Measurements from ENCODE around the gene SNRNP40.
"Not testable (repeated sequence)": the region's sequence is repeated elsewhere in the genome, so short reads cannot be mapped to it uniquely, and the experiment has no call there.

SNRNP40 gene

GRCh38 chr1:31273619-31274018 is 23.0 kb downstream of the SNRNP40 start:
- no peak for DNase-seq

DNA sequence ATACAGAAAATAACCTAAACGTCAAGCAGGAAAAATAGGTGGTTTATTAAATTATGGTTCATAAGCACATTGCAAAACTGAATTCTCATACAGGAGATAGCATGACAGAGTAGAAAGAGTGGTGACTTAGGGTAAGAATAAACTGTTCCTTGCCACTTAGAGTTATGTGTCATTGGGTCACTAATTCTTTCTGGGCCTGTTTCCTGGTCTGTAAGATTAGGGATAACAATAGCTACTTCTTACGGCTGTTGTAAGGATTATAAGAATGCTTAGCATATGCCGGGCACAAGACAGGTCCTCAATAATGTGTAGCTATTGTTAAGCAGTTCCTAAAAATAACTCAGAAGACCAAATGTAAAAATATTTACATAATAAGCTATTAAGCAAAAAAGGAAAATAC is 24.2 kb downstream of the SNRNP40 start:
- DNase-seq = no peak

GRCh38 chr1:31266547-31266946 is 30.0 kb downstream of the SNRNP40 start:
- DNase-seq = no peak

- DNase-seq = no peak
These were observed 31.7 kb downstream of the SNRNP40 start for GRCh38 chr1:31264790-31265386.

GRCh38 chr1:31263408-31263807 is 33.2 kb downstream of the SNRNP40 start:
- no peak for DNase-seq

DNA sequence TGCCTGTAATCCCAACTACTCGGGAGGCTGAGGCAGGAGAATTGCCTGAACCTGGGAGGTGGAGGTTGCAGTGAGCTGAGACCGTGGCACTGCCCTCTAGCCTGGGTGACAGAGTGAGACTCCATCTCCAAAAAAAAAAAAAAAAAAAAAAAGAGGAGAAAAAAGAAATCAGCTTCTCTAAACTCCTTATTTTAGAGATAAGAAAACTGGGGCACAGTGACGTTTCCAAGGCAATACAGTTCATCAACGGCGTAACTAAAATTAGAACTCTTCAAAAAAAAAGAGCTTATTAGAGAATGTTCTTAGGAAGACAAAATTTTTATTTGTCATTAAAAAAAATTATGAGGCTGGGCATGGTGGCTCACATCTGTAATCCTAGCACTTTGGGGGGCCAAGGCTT is 34.2 kb downstream of the SNRNP40 start:
- not testable (repeated sequence) for DNase-seq

DNA sequence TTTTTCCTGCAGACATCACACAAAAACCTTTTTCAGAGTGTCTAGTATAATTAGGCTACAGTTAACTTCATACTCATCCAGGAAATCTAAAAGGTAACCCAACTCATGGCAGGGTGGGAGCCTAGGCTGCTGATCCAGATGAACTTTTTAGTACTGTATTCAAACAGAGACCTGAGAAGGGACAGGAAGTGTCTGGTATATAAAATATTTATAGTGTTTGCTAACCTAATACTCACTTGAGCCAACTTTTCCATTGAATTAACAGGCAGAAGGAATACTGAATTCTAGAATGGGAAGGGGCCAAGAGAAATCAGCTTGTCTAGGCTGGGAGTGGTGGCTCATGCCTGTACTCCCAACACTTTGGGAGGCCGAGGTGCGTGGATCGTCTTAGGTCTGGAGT is 34.7 kb downstream of the SNRNP40 start:
- DNase-seq = no peak

GRCh38 chr1:31259746-31260145 is 36.8 kb downstream of the SNRNP40 start:
- no peak for DNase-seq

- no peak for DNase-seq
These were observed 38.0 kb downstream of the SNRNP40 start for GRCh38 chr1:31258581-31258980.

- no peak for DNase-seq
These were observed 39.4 kb downstream of the SNRNP40 start for GRCh38 chr1:31257213-31257612.

GRCh38 chr1:31249854-31250253 is 46.7 kb downstream of the SNRNP40 start:
- DNase-seq = no peak

GRCh38 chr1:31248276-31248675 is 48.3 kb downstream of the SNRNP40 start:
- DNase-seq = no peak

GRCh38 chr1:31244326-31244725 is 52.3 kb downstream of the SNRNP40 start:
- no peak for DNase-seq

DNA sequence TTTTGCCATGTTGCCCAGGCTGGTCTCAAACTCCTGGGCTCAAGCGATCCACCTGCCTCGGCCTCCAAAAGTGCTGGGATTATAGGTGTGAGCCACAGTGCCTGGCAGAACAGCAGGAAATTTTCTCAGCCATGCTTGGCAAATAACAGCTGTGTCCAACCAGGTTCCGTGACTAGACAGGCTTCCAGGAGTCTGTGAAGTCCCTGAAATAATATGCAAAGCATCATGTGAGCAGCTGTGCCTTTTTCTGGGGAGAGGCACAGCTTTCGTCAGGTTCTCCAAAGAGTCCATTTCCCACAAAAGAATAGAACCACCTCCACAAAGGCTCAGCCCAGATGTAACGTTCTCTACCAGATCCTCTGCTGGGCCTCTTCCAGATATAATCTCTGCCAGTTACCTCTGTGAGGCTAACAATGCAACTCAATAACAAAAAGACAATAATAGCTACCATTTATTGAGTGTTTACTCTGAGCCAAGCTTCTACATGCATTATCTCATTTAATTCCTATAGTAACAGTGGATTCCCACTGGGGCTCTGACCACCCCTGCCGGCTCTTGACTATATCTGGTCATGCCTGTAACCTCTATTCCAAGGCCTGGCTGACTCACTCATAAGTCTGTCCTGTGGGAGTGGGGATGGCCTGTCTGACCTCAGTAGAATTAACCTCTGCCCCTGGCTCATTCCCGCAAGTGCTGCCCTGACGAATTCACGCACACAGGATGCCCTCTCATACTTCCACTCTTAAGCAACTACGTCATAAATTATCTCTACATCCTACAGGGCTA is 52.9 kb downstream of the SNRNP40 start:
- no peak for DNase-seq

DNA sequence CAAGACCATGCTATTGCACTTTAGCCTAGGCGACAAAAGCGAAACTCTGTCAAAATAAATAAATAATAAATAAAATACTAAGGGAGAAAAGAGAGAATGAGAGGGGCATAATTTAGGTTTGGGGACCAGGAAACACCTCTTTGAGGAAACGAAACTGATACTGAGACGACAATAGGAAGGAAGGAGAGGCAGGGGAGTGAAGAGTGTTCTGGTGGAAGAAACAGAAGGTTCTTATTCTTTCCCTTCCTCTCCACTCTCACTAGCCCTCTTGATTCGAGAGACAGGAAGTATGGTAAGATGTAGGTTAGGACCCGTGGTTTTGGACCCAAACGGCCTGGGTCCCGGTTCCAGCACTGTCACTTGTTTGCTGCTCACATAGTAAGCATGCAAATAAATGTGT is 55.3 kb downstream of the SNRNP40 start:
- no peak for DNase-seq

DNA sequence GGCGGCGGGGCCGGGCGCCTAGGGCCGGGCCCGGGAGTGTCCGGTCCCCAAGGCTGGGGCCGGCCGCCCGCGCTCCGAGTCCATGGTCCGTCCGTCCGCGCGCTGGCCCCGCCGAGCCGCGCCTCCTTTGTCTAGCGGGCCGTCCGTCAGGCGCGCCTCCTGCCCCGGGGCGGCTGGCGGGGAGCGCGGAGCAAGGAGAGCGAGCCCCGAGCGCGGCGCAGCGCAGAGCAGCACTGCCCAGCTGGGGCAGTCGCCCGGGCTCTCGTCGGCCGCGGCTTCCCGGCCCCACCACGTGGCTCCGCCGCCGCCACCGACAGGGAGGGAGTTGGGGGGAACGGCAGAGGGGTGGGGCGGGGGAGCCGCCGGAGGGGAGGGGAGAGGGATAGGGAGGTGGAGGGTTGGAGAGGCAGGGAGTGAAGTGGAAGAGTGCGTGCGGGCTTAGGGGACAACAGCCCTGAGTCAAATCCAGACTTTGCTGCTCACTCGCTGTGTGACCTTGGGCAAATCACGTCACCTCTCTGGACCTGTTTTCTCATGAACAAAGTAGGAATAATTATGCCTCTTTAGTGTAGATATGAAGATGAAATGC is 56.8 kb downstream of the SNRNP40 start, which contains the start of gene NKAIN1:
Gene NKAIN1, minus strand, starts transcription at position 235 of the 589 bp plus-strand sequence. CDS start 340 bp downstream, outside the sequence.
- DNase-seq = no peak

DNA sequence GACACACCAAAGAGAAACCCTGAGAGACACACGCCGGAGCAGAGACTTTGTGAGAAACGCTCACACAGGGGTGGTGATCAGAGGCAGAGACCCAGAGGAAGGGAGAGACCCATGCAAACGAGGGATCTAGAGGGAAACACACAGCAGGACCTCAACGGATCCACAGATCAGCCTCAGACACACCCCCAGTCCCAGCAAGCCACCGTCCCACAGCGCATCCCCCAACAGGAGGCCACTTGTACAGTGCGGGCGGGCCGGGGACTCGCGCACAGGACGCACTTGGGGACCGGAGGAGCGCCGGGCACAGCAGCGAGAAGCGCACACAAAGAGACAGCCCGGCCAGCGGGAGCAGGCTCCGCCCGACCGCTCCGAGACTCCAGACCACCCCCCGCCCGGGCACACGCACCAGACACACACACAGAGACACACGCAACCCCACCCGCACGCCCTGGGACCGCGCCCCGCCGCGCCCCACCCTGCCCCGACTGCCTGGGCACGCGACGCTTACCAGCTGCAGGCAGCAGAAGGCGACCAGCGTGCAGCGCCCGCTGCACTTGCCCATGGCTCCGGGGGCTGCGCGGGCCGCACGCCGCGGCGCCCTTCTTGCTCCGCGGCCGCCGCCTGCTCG is 57.5 kb downstream of the SNRNP40 start:
- no peak for DNase-seq

DNA sequence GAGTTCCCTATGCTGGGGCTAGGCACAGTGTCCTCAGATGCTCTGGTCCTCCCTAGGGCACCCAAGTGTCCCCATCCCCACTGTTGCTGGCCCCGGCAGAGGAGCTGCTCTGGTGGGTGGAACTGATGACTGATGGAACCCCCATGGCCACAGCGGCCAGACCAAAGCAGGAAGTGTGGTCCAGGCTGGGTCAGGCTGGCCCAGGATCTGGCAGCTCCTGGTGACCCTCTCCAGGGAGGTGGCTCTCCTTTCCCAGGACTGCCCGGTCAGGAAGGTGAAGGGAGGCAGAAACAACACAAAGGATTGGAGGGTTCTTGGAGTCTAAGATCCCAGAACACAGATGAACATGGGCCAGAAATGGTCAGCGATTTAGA is 58.0 kb downstream of the SNRNP40 start:
- DNase-seq = no peak

GRCh38 chr1:31234870-31235269 is 61.7 kb downstream of the SNRNP40 start:
- DNase-seq = no peak

- DNase-seq = no peak
These were observed 62.4 kb downstream of the SNRNP40 start for GRCh38 chr1:31234123-31234708.

- DNase-seq = no peak
These were observed 63.9 kb downstream of the SNRNP40 start for GRCh38 chr1:31232689-31233088.

GRCh38 chr1:31231802-31232201 is 64.8 kb downstream of the SNRNP40 start:
- DNase-seq = no peak

DNA sequence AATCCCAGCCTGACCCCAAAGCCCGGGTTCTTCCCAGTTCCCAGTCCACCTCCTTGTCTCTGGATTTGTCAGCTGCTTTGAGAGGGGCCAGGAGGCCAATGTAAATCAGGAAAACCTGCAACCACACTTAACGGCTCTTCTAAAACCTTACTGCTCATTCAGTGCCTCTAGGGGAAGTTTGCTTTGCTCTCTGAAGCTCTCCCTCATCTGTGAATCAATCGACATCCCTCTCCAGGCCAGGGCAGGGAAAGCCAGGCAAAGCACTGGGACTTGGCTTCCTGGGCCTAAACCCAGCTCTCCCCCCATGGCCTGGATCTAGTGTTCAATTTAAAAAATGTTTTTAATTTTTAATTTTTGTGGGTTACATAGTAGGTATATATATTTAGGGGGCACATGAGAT is 66.2 kb downstream of the SNRNP40 start:
- no peak for DNase-seq
